ENCODE measurements around the gene CERS4. TPM values are rescaled to one million over a fixed set of nuclear protein-coding genes. Genes with fewer than 3 reads are reported as not detected.
"Not testable (repeated sequence)": the region's sequence is repeated elsewhere in the genome, so short reads cannot be mapped to it uniquely, and the experiment has no call there.

CERS4 gene
- polyA plus RNA-seq, 1 of the 3 experiments (the other 2 are of a cell fraction) = 36.5 TPM

DNA sequence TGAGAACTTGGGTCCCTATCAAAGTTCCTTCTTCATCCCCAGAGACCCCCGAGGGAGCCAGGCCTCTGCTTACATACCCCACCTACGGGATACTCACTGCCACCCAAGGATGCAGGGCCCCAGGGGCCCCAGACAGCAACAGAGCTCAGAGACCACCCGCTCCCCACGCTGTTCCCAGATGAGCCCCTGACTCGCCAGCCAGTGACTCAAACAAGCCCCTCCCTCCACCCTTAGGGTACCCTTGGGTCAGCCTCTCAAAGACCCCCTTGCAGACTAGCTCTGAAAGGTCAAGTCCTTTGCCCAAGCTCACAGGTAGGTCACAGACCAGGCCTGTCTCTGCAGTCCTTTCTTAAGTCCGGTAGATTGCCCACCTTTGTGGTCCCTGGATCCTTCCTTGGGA lies 53.3 kb downstream of the CERS4 start:
- Histone ChIP-seq H2AFZ (ENCODE audit: low read depth) (no peak overlapping the region), H3K4me2 (no peak overlapping the region), H3K36me3 (replicated peaks in 1 of 2; ENCODE audit: control insufficient read depth in 1 of 2, insufficient read depth in 2 of 2, low read length in 1 of 2) (no peaks in the 10 kb centered on the region), H3K9me3 (no peaks in the 10 kb centered on the region), H3K27ac (ENCODE audit: low read depth in 2 of 2, low read length in 1 of 2) (no peak overlapping the region), H3K9me2 (no peaks in the 10 kb centered on the region), H4K20me1 (ENCODE audit: insufficient read depth) (no peaks in the 10 kb centered on the region), H3K79me2 (ENCODE audit: insufficient read depth) (no peaks in the 10 kb centered on the region), H3K4me1 (ENCODE audit: control insufficient read depth in 1 of 2, insufficient read depth in 2 of 2, low read depth in 1 of 2, low read length in 1 of 2) (no peaks in the 10 kb centered on the region), H3K4me3 (ENCODE audit: low read depth in 2 of 2, low read length in 1 of 2) (no peak overlapping the region), H3F3A (replicated peaks; ENCODE audit: insufficient read depth) (no peaks in the 10 kb centered on the region), H3K9ac (no peak overlapping the region), H3K27me3 (ENCODE audit: insufficient read depth) (no peaks in the 10 kb centered on the region; the same call in 1 of the 2 replicates)
- DNase-seq = no peak
- TF ChIP-seq RFX5 (IDR thresholded peaks at IDR 0.05; ENCODE audit: low read length) (no peak), MXI1 (IDR thresholded peaks at IDR 0.05; ENCODE audit: low read depth, low read length) (no peak), FOXM1 (IDR thresholded peaks at IDR 0.05; ENCODE audit: low read depth) (no peak), TAF1 (IDR thresholded peaks at IDR 0.05; ENCODE audit: borderline replicate concordance, low read depth, low read length) (no peak)
- TF ChIP-seq, protein P1, sequence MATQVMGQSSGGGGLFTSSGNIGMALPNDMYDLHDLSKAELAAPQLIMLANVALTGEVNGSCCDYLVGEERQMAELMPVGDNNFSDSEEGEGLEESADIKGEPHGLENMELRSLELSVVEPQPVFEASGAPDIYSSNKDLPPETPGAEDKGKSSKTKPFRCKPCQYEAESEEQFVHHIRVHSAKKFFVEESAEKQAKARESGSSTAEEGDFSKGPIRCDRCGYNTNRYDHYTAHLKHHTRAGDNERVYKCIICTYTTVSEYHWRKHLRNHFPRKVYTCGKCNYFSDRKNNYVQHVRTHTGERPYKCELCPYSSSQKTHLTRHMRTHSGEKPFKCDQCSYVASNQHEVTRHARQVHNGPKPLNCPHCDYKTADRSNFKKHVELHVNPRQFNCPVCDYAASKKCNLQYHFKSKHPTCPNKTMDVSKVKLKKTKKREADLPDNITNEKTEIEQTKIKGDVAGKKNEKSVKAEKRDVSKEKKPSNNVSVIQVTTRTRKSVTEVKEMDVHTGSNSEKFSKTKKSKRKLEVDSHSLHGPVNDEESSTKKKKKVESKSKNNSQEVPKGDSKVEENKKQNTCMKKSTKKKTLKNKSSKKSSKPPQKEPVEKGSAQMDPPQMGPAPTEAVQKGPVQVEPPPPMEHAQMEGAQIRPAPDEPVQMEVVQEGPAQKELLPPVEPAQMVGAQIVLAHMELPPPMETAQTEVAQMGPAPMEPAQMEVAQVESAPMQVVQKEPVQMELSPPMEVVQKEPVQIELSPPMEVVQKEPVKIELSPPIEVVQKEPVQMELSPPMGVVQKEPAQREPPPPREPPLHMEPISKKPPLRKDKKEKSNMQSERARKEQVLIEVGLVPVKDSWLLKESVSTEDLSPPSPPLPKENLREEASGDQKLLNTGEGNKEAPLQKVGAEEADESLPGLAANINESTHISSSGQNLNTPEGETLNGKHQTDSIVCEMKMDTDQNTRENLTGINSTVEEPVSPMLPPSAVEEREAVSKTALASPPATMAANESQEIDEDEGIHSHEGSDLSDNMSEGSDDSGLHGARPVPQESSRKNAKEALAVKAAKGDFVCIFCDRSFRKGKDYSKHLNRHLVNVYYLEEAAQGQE (IDR thresholded peaks at IDR 0.05; ENCODE audit: low read depth, low read length) = no peak
- POLR2A ChIA-PET = no interaction called here
- WGBS (ENCODE audit: low lambda C conversion rate) = 100% methylated on average over 1 of the region's 6 CpGs
- CTCF ChIA-PET = no interaction called here

DNA sequence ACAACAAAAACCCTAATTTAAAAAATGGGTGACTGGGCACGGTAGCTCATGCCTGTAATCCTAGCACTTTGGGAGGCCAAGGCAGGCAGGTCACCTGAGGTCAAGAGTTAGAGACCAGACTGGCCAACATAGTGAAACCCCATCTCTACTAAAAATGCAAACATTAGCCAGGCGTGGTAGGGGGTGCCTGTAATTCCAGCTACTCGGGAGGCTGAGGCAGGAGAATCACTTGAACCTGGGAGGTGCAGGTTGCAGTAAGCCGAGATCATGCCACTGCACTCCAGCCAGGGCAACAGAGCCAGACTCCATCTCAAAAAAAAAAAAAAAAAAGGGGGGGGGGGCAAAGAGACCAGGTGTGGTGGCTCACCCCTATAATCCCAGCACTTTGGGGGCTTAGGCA lies 55.1 kb downstream of the CERS4 start:
- CTCF ChIA-PET = interaction anchor here (0.9 to 1.7 kb wide), 6 partner anchors 9 to 320 kb away, joined by 3 to 5 read pairs (median 4); no protein-coding TSS in a partner anchor
- POLR2A ChIA-PET; H3K4me3 ChIP-seq (ENCODE audit: low read depth in 2 of 2, low read length in 1 of 2); H3K9ac ChIP-seq; H3K4me1 ChIP-seq (ENCODE audit: control insufficient read depth in 1 of 2, insufficient read depth in 2 of 2, low read depth in 1 of 2, low read length in 1 of 2); H3K36me3 ChIP-seq (replicated peaks in 1 of 2; ENCODE audit: control insufficient read depth in 1 of 2, insufficient read depth in 2 of 2, low read length in 1 of 2); H3K9me3 ChIP-seq; H3K79me2 ChIP-seq (ENCODE audit: insufficient read depth); H3K4me2 ChIP-seq; H2AFZ ChIP-seq (ENCODE audit: low read depth); H3K27me3 ChIP-seq (ENCODE audit: insufficient read depth); DNase-seq; H4K20me1 ChIP-seq (ENCODE audit: insufficient read depth); H3K9me2 ChIP-seq; H3K27ac ChIP-seq (ENCODE audit: low read depth in 2 of 2, low read length in 1 of 2); H3F3A ChIP-seq (replicated peaks; ENCODE audit: insufficient read depth): not testable (repeated sequence)
- 69% methylated on average over 4 of the region's 4 CpGs for WGBS (ENCODE audit: low lambda C conversion rate)

DNA sequence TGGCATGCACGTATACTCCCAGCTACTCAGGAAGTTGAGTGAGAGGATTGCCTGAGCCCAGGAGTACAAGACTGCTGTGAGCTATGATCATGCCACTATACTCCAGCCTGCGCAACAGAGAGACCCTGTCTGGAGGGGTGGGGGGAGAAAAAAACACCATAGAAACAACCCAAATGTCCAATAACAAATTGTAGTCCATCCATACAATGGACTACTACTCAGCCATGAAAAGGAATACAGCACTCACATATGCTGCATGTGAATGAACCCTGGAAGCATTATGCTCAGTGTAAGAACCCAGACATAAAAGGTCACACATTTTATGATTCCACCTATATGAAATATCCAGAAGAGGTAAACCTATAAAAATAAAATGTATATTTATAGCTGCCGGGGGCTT lies 56.7 kb downstream of the CERS4 start:
- POLR2A ChIA-PET = no interaction called here
- WGBS (ENCODE audit: low lambda C conversion rate) = 73% methylated on average over 3 of the region's 3 CpGs
- TF ChIP-seq, protein P2, sequence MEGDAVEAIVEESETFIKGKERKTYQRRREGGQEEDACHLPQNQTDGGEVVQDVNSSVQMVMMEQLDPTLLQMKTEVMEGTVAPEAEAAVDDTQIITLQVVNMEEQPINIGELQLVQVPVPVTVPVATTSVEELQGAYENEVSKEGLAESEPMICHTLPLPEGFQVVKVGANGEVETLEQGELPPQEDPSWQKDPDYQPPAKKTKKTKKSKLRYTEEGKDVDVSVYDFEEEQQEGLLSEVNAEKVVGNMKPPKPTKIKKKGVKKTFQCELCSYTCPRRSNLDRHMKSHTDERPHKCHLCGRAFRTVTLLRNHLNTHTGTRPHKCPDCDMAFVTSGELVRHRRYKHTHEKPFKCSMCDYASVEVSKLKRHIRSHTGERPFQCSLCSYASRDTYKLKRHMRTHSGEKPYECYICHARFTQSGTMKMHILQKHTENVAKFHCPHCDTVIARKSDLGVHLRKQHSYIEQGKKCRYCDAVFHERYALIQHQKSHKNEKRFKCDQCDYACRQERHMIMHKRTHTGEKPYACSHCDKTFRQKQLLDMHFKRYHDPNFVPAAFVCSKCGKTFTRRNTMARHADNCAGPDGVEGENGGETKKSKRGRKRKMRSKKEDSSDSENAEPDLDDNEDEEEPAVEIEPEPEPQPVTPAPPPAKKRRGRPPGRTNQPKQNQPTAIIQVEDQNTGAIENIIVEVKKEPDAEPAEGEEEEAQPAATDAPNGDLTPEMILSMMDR (IDR thresholded peaks at IDR 0.05) = no peak
- TF ChIP-seq EP300 (IDR thresholded peaks at IDR 0.05; ENCODE audit: borderline replicate concordance in 1 of 2, low read depth in 1 of 2, low read length in 1 of 2) (no peak), FOXM1 (IDR thresholded peaks at IDR 0.05; ENCODE audit: low read depth) (no peak), TCF12 (IDR thresholded peaks at IDR 0.05) (no peak), NFIC (IDR thresholded peaks at IDR 0.05; ENCODE audit: borderline replicate concordance) (no peak), JUND (IDR thresholded peaks at IDR 0.05) (no peak), RAD21 (IDR thresholded peaks at IDR 0.05; ENCODE audit: low read length) (no peak)
- TF ChIP-seq, protein P1 (IDR thresholded peaks at IDR 0.05; ENCODE audit: low read depth, low read length) = no peak

More for the DNA sequence above, 56.7 kb downstream of the CERS4 start:
- Histone ChIP-seq H3K27ac (ENCODE audit: low read depth in 2 of 2, low read length in 1 of 2) (no peak overlapping the region), H3F3A (replicated peaks; ENCODE audit: insufficient read depth) (no peaks in the 10 kb centered on the region), H2AFZ (ENCODE audit: low read depth) (no peak overlapping the region), H3K79me2 (ENCODE audit: insufficient read depth) (no peaks in the 10 kb centered on the region), H3K27me3 (ENCODE audit: insufficient read depth) (no peaks in the 10 kb centered on the region; the same call in 1 of the 2 replicates), H3K9ac (no peak overlapping the region), H4K20me1 (ENCODE audit: insufficient read depth) (no peaks in the 10 kb centered on the region), H3K9me2 (no peaks in the 10 kb centered on the region), H3K9me3 (no peaks in the 10 kb centered on the region), H3K4me2 (no peak overlapping the region), H3K36me3 (replicated peaks in 1 of 2; ENCODE audit: control insufficient read depth in 1 of 2, insufficient read depth in 2 of 2, low read length in 1 of 2) (no peaks in the 10 kb centered on the region), H3K4me1 (ENCODE audit: control insufficient read depth in 1 of 2, insufficient read depth in 2 of 2, low read depth in 1 of 2, low read length in 1 of 2) (peaks cover 0 to 4% of the 10 kb centered on the region in 2 experiments; a peak in 1 of 4 replicates), H3K4me3 (ENCODE audit: low read depth in 2 of 2, low read length in 1 of 2) (no peak overlapping the region)
- CTCF ChIA-PET = interaction anchor here (1.1 to 4.5 kb wide), 3 partner anchors 12 to 322 kb away, joined by 4 to 10 read pairs (median 9); partner anchors contain the start of gene TIMM44
- DNase-seq = no peak
